RWPE1 (cell line): Measurements from ENCODE around the gene EML2.

Experiments
- CTCF ChIA-PET: fragments of 350-600 bp; sonication (Branson Sonifier 250); formaldehyde crosslinking; extraction: SDS; loops from one replicate; lab custom pipeline; 2021; lab: Yijun Ruan, JAX
- POLR2A ChIA-PET: fragments of 400-600 bp; formaldehyde crosslinking; extraction: SDS; loops from one replicate; lab custom pipeline; 2020; ENCODE audit warnings: antibody characterized with exemption; ENCODE audit not compliant: low non-redundant PET; lab: Yijun Ruan, JAX
- DNase-seq: peaks from one replicate; pipeline ENCODE4 v3.0.0; 2012; ENCODE audit warnings: low spot score
- H3K27ac ChIP-seq: fragments of 450-650 bp; 2 replicates; pipeline ENCODE4 v1.5.1; 2017
- CTCF ChIP-seq: fragments of 450-650 bp; conservative IDR thresholded peaks from 2 replicates; pipeline ENCODE4 v1.5.1; 2017; ENCODE audit warnings: low read depth, mild to moderate bottlenecking

EML2 gene

DNA sequence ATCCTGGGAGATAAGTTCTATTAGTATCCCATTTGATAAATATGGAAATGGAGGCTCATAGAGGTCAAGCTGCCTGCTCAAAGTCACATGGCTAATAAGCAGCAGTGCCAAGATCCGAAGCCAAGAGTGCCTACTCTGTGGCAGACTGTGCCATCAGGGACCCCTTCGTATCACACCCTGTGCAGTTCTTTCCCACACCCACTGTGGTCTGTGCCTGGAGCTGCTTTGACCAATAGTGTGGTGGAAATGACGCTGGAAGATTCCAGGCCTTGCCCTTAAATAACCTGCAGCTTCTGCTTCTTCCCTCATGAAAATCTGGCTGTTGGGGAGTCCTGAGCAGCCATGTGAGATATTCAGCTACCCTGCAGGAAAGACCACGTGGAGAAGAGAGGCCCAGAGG, 64.7 kb downstream of the EML2 start:
- ChIA-PET CTCF (interaction anchor here (1.1 kb wide), 1 partner anchor 69 kb away, joined by 4 read pairs; no protein-coding TSS in a partner anchor), POLR2A (no interaction called here)
- TF ChIP-seq CTCF = no peak
- no peak for DNase-seq
- peak overlapping the region; percentile 93 for H3K27ac ChIP-seq

GRCh38 chr19:45571457-45572220, 67.6 kb downstream of the EML2 start:
- no peak for DNase-seq
- H3K27ac ChIP-seq = 0 out of 2 replicates have a peak overlapping the region, but pooled peaks have one; percentile 22
- ChIA-PET POLR2A (no interaction called here), CTCF (no interaction called here)
- no peak for TF ChIP-seq CTCF

- peak overlapping the region; percentile 90 for H3K27ac ChIP-seq
- CTCF ChIA-PET = interaction anchor here (0.6 to 0.8 kb wide), 3 partner anchors 41 to 67 kb away, joined by 3 to 5 read pairs (median 3); no protein-coding TSS in a partner anchor
- TF ChIP-seq CTCF = peak; percentile 72
- POLR2A ChIA-PET = no interaction called here
- DNase-seq = peak; percentile 30
Observed at GRCh38 chr19:45569619-45570421, 69.4 kb downstream of the EML2 start.

DNA sequence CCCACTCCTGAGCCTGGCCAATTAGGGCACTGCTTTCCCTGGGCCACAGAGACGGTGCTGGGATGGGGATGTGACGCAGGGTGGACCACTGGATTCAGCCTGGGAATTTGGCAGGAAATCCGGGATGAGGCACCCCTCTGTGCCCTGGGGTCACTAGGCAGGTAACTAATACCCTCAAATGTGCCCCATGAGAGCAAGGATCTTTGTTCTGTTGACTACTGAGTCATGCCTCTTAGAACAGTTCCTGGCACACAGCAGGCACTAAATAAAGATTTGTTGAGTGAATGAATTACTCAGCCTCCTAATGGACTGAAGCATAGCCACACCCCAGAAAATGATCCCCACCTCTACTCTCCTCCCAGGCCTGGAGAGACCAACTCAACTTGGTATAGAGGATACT, 70.5 kb downstream of the EML2 start:
- CTCF ChIA-PET = no interaction called here
- no peak for TF ChIP-seq CTCF
- POLR2A ChIA-PET = no interaction called here
- peak overlapping the region; percentile 90 for H3K27ac ChIP-seq
- peak; percentile 76 for DNase-seq

DNA sequence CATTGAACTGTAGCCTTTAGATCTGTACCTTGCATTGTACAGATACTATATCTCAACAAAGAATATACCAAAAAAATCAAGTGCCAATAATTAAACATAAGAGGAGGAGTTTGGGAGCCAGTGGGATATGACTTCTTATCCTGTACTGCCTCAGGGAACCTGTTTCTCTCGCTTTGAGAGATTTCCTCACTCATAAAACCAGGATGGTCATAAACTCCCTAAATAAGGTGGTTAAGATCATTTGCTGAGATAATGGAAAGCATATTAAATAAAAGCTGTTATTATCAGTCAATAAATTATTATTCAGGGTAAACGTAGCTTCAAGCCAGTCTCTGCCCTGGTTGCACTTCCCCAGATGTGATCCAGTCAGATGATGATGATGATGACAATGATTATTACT, 71.6 kb downstream of the EML2 start:
- DNase-seq = no peak
- ChIA-PET POLR2A (no interaction called here), CTCF (interaction anchor here (1.2 kb wide), 1 partner anchor 9 kb away, joined by 3 read pairs; no protein-coding TSS in a partner anchor)
- no peak overlapping the region for H3K27ac ChIP-seq
- no peak for TF ChIP-seq CTCF

GRCh38 chr19:45564131-45564780, 74.9 kb downstream of the EML2 start:
- ChIA-PET POLR2A (no interaction called here), CTCF (interaction anchor here (0.6 kb wide), 1 partner anchor 44 kb away, joined by 4 read pairs; no protein-coding TSS in a partner anchor)
- H3K27ac ChIP-seq = peak overlapping the region; percentile 35
- no peak for DNase-seq
- TF ChIP-seq CTCF = no peak
